WTC11 (cell line): ENCODE data around the gene BET1L. TPM values are rescaled to one million over a fixed set of nuclear protein-coding genes. Genes with fewer than 3 reads are reported as not detected.

ENCODE experiments used
- ATAC-seq: fragments of 200-7000 bp; cut with Tn5 transposase; 2 replicates; pipeline ENCODE4 v1.10.0; 2021; ENCODE audit warnings: mild to moderate bottlenecking, moderate library complexity
- CTCF ChIA-PET: fragments of 300-600 bp; sonication (Branson Sonifier 250); formaldehyde crosslinking; loops from one replicate; lab custom pipeline; 2021; ENCODE audit warnings: antibody characterized with exemption; lab: Charles Lee
- POLR2A ChIA-PET: fragments of 350-600 bp; sonication (Branson Sonifier 250); formaldehyde crosslinking; loops from one replicate; lab custom pipeline; 2021; ENCODE audit warnings: antibody characterized with exemption; lab: Charles Lee
- DNase-seq: peaks from one replicate; pipeline ENCODE4 v3.0.0; 2021; ENCODE audit warnings: low spot score
- H3K27ac Mint-ChIP-seq: 2 replicates; pipeline ENCODE4 v1.8.0; 2021; ENCODE audit warnings: mixed read lengths
- H3K27me3 Mint-ChIP-seq: 2 replicates; pipeline ENCODE4 v1.8.0; 2021; ENCODE audit warnings: low read depth, mild to moderate bottlenecking, moderate library complexity, mixed read lengths
- H3K36me3 Mint-ChIP-seq: 2 replicates; pipeline ENCODE4 v1.8.0; 2021; ENCODE audit warnings: mixed read lengths
- H3K4me1 Mint-ChIP-seq: 2 replicates; pipeline ENCODE4 v1.8.0; 2022; ENCODE audit warnings: mixed read lengths
- H3K4me3 Mint-ChIP-seq: 2 replicates; pipeline ENCODE4 v1.8.0; 2021; ENCODE audit warnings: mild to moderate bottlenecking, moderate library complexity, mixed read lengths
- H3K9me3 Mint-ChIP-seq: 2 replicates; pipeline ENCODE4 v1.8.0; 2021; ENCODE audit warnings: mixed read lengths
- ATF6 ChIP-seq: sonication (generic); formaldehyde crosslinking; IDR thresholded peaks from 2 replicates; pipeline ENCODE4 v1.8.1; 2023; ENCODE audit warnings: mild to moderate bottlenecking, missing genetic modification reagents
- IRF1 ChIP-seq: sonication (generic); formaldehyde crosslinking; IDR thresholded peaks from 2 replicates; pipeline ENCODE4 v1.8.0; 2023; ENCODE audit warnings: missing genetic modification reagents
- JUN ChIP-seq: sonication (generic); formaldehyde crosslinking; IDR thresholded peaks from 2 replicates; pipeline ENCODE4 v1.8.0; 2023; ENCODE audit warnings: mild to moderate bottlenecking, missing genetic modification reagents
- PRDM15 ChIP-seq: sonication (generic); formaldehyde crosslinking; IDR thresholded peaks from 2 replicates; pipeline ENCODE4 v1.8.0; 2022; ENCODE audit warnings: missing genetic modification reagents
- SMAD3 ChIP-seq: sonication (generic); formaldehyde crosslinking; IDR thresholded peaks from 2 replicates; pipeline ENCODE4 v1.8.0; 2022; ENCODE audit warnings: missing genetic modification reagents, mild to moderate bottlenecking, borderline replicate concordance
- ZNF121 ChIP-seq: sonication (generic); formaldehyde crosslinking; IDR thresholded peaks from 2 replicates; pipeline ENCODE4 v1.8.0; 2023; ENCODE audit warnings: missing genetic modification reagents
- ZNF532 ChIP-seq: fragments of 250-450 bp; sonication (Bioruptor Pico); IDR thresholded peaks from 2 replicates; pipeline ENCODE4 v1.9.0; 2021; ENCODE audit warnings: mild to moderate bottlenecking, borderline replicate concordance
- total RNA-seq: library from RNA; stranded (reverse); gene quantifications from 3 replicates; pipeline ENCODE4 v1.2.3, GENCODE V29; 2021
- TF ChIP-seq, protein P1 (sequence below): sonication (generic); formaldehyde crosslinking; IDR thresholded peaks from 2 replicates; pipeline ENCODE4 v1.8.1; 2022; ENCODE audit warnings: low read depth, missing genetic modification reagents, borderline replicate concordance

The BET1L gene
- total RNA-seq, 1 experiment from 2014 or later, result 51.4 TPM

DNA sequence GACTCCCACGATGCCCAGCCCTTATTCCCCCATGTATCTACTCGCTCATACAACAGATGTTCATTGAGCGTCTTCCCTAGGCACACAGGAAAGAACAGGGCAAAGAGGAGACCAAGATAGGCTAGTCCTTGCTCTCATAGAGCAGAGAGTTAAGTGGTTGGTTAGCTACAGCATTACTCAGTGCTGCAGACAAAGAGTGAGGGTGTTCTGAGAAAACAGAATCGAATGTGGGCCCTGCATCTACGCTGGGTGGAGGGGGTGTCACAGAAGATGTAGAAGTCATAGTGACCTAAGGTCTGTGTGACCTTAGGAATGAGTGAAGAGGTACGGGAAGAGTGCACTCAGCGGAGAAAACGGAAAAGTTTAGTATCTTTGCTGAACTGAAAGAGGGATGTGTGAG is 41.9 kb upstream of the BET1L start (continued):
- TF ChIP-seq SMAD3 (CRISPR knock-in tag), result no peak
- TF ChIP-seq, all 79 proteins: peak for 0

DNA sequence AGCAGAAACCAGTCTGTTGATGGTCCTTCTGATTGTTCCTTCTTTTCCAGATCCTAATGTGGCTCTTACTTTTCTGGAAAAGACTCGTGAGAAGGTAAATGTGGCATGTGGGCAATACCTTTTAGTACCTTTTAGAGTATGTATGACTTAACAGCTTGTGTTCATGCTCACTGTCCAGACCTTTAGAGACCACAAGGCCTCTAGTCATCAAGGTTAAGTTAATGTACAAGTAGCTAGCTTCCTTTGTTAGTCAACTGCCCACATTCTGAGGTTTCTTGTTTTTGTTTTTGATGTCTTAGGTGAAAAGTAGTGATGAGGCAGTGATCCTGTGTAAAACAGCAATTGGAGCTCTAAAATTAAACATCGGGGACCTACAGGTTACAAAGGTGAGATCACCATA is 37.2 kb upstream of the BET1L start:
- Mint-ChIP-seq H3K27me3 (no peaks in the 10 kb centered on the region), H3K4me1 (no peaks in the 10 kb centered on the region), H3K9me3 (no peaks in the 10 kb centered on the region), H3K4me3 (no peak overlapping the region), H3K27ac (no peak overlapping the region), H3K36me3 (peaks cover 81% of the 10 kb centered on the region)
- CTCF ChIA-PET, result no interaction called here
- no peak for TF ChIP-seq JUN (CRISPR knock-in tag)
- ATAC-seq (no peak), DNase-seq (no peak)
- POLR2A ChIA-PET, result interaction anchor here (0.7 kb wide), 1 partner anchor 35 kb away, joined by 3 read pairs; no protein-coding TSS in a partner anchor

DNA sequence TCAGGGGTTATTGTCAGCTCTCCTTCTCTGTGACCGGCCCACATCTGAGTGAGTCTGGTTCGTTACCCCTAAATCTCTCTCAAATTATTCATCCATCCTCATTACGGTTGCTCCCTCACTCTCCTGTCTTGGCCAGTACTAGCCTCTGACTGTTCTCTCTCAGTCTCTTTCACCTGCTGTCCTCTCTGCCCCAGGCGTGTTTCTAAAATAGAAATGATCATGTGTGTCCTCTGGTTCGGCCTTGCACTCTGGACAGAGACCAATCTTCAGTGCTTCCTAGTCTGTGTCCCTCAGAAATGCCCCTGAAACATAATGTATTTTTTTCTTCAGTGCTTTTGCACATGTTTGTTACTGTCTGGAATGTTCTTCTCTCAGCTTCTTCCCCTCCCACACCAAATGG is 34.4 kb upstream of the BET1L start:
- DNase-seq, result no peak
- H3K27me3 Mint-ChIP-seq, result no peaks in the 10 kb centered on the region
- H3K27ac Mint-ChIP-seq, result peak overlapping the region; percentile 15; the same call in 1 of the 2 replicates
- ChIA-PET POLR2A (no interaction called here), CTCF (interaction anchor here (2.3 kb wide), 1 partner anchor 9 kb away, joined by 18 read pairs; no protein-coding TSS in a partner anchor)
- H3K4me1 Mint-ChIP-seq, result peaks cover 9% of the 10 kb centered on the region; the same call in 1 of the 2 replicates
- no peaks in the 10 kb centered on the region for H3K9me3 Mint-ChIP-seq
- ATAC-seq, result no peak
- peaks cover 55% of the 10 kb centered on the region for H3K36me3 Mint-ChIP-seq
- no peak overlapping the region for H3K4me3 Mint-ChIP-seq
- TF ChIP-seq IRF1 (CRISPR knock-in tag) (no peak), ZNF532 (no peak), ATF6 (CRISPR knock-in tag) (no peak), PRDM15 (CRISPR knock-in tag) (no peak), ZNF121 (CRISPR knock-in tag) (no peak), SMAD3 (CRISPR knock-in tag) (no peak)
- TF ChIP-seq, protein P1, sequence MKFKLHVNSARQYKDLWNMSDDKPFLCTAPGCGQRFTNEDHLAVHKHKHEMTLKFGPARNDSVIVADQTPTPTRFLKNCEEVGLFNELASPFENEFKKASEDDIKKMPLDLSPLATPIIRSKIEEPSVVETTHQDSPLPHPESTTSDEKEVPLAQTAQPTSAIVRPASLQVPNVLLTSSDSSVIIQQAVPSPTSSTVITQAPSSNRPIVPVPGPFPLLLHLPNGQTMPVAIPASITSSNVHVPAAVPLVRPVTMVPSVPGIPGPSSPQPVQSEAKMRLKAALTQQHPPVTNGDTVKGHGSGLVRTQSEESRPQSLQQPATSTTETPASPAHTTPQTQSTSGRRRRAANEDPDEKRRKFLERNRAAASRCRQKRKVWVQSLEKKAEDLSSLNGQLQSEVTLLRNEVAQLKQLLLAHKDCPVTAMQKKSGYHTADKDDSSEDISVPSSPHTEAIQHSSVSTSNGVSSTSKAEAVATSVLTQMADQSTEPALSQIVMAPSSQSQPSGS, result no peak
- TF ChIP-seq, all 79 proteins: peak for 0
